COR-L47 (cell line): ENCODE results near the gene PRC1.
A peak's percentile ranks its signal among the peaks of the same experiment; 100 is the strongest.

Experiments
- DNase-seq: peaks from one replicate; lab custom pipeline; 2025; lab: John Stamatoyannopoulos, UW

The PRC1 gene

DNA sequence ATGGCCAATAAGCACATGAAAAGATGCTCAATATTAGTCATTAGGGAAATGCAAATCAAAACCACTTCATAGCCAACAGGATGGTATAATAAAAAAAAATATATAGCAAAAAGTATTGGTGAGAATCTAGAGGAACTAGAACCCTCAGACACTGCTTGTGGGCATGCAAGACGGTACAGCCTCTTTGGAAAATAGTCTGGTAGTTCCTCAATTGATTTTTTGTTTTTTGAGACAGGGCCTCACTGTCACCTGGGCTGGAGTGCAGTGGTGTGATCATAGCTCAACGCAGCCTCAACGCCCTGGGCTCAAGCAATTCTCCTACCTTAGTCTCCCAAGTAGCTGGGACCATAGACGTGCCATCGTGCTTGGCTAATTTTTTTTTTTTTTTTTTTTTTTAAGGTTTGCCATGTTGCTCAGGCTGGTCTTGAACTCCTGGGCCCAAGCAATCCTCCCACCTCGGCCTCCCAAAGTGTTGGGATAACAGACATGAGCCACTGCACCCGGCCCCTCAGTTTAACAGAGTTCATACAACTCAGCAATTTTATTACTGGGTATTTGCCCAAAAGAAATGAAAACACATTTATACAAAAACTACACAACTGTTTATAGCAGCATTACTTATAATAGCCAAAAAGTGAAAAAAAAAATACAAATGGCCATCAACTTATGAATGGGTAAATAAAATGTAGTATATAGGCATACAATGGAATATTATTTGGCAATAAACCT is 5.1 kb downstream of the PRC1 start:
- DNase-seq: no peak

GRCh38 chr15:90988296-90988695 is 6.0 kb downstream of the PRC1 start:
- DNase-seq: no peak

DNA sequence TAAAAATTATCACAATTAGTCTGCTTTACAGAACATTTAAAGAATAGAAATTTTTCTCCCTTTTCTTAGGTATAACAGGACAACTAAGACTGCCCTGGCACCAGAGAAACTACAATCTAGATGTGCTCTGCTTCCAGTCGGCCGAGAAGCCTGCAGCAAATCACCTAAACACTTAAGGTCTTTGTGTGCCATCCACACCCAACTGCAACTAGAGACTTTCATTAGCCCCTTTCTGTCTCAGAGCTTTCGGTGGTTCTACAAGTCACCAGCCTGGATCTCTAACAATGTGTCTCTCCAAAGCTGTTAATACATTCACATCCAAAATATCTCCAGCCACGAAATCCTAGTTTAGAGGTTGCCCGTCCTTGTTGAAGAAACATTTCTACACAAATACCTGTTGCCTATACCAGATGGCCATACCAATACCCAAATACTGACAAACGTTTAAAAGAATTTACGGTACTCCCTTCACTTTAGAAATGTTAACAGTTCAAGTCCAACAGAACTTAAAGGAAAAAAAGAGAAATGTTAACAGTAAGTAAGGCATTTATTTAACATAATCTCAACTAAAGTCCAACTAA is 6.7 kb downstream of the PRC1 start:
- DNase-seq: no peak

- no peak for DNase-seq
Observed at GRCh38 chr15:90986790-90987507, 7.4 kb downstream of the PRC1 start.

DNA sequence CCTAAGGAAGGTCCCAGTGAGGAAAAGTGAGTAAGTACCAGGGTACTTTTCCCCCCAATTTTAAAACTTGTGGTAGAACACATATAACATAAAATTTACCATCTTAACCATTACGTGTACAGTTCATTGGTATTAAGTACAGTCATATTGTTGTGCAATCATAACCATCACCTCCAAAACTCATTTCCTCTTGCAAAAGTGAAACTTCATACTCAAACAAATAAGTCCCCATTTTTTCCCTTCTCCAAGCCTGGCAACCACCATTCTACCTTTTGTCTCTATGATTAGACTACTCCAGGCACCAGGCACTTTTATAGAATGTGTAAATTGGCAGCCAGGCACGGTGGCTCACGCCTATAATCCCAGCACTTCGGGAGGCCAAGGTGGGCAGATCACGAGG is 12.2 kb downstream of the PRC1 start:
- no peak for DNase-seq

- DNase-seq: no peak
Observed at GRCh38 chr15:90981681-90982080, 12.7 kb downstream of the PRC1 start.

DNA sequence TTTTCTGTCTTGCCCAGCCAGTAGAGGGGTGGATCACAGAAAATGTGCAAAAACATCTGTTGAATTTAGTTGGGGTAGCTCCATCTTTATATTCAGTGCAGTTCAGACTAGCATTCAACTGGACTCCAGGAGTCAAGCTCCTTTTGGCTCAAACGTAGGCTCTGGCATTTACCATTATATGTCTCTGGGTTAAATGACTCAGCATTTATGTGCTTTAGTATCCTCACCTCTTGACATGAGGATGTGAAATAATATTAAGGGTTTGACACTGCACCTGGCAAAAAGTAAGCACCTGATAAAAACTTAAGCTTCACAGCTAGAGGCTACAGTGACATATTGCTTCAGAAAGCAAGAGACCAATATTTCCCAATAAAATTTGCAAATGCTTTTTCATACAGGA is 14.8 kb downstream of the PRC1 start:
- no peak for DNase-seq

GRCh38 chr15:90974216-90974615 is 20.1 kb downstream of the PRC1 start:
- DNase-seq: no peak

- DNase-seq: no peak
Observed at GRCh38 chr15:90972133-90972532, 22.2 kb downstream of the PRC1 start.

- no peak for DNase-seq
Observed at GRCh38 chr15:90970274-90970673, 24.1 kb downstream of the PRC1 start.

DNA sequence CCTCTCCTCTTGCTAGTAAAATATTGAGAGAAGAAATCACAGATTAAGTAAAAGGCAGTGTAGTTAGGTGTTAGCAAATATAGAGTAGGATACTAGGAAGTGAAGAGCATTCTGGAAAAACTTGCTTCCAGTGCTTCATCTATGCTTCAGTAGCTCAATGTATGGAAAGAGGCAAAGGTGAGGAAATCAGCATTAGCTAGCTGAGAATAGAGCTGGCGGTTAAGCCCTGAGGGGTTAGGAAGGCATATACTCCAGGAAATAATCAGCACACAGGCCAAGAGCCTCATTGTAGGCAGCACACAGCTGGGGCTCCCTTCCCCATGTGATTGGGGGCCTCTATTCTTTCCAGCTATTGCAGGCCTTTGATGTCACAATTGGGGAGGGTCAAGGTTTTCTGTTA is 25.9 kb downstream of the PRC1 start:
- no peak for DNase-seq

DNA sequence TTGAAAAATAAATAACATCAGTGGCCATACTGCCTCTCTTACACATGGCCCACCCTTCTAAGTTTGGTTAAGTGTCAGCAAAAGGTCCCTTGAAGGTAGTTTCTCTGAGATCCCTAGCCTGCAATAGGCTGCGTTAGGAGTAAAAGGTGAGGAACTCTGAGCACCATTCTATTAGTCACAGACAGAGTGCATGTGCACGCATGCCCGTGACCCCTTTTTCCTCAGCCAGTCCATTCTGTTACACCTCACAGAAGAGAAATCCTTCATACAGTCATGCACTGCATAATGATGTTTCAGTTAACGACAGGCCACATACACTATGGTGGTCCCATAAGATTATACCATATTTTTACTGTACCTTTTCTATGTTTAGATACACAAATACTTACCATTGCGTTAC is 27.1 kb downstream of the PRC1 start:
- DNase-seq: no peak

GRCh38 chr15:90966262-90966661 is 28.1 kb downstream of the PRC1 start:
- no peak for DNase-seq

DNA sequence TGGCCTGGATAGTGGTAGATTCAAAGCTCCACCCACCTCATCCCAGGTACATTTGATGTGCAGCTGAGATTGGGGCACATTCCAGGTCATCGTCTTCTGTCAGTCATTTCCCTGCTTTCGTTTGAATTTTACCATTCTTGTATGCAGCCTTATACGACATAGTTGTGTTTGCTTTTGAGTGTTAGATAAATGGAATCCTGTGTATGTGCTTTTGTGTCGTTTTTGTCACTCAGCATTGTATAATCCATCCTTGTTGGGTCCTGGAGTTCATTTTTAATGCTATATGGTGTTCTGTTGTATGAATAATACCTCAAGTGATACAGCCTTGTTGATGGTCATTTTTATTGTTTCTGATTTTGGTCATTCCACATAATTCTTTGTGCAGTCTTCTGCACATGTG is 32.3 kb downstream of the PRC1 start:
- DNase-seq: no peak

- no peak for DNase-seq
Observed at GRCh38 chr15:90960298-90961091, 33.8 kb downstream of the PRC1 start.

GRCh38 chr15:90959894-90960293 is 34.4 kb downstream of the PRC1 start:
- no peak for DNase-seq

DNA sequence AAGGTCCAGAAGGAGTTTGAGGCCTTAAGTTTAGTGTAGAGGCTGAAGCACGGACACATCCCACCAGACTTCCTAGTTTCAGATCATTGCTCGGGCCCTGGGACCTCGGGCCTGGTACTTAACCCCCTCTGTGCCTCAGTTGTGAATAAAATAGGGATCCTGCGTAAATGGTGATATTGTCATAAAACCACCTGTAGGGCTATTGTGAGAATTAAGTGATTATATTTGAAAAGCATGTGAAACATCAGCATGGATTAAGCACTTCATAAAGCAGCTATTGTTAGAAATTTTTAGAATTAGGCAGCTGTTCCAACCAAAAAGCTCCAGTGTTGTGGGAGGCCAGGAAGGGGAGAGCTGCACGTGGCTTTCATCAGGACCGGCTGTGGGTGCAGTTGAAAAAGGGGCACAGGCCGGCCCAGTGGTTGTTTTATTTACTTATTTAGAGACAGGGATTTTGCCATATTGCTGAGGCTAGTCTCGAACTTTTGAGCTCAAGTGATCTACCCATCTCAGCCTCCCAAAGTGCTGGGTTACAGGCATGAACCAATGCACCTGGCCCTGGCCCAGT is 35.2 kb downstream of the PRC1 start:
- DNase-seq: no peak

- no peak for DNase-seq
Observed at GRCh38 chr15:90957791-90958190, 36.5 kb downstream of the PRC1 start.

GRCh38 chr15:90957031-90957790 is 37.1 kb downstream of the PRC1 start:
- no peak for DNase-seq

DNA sequence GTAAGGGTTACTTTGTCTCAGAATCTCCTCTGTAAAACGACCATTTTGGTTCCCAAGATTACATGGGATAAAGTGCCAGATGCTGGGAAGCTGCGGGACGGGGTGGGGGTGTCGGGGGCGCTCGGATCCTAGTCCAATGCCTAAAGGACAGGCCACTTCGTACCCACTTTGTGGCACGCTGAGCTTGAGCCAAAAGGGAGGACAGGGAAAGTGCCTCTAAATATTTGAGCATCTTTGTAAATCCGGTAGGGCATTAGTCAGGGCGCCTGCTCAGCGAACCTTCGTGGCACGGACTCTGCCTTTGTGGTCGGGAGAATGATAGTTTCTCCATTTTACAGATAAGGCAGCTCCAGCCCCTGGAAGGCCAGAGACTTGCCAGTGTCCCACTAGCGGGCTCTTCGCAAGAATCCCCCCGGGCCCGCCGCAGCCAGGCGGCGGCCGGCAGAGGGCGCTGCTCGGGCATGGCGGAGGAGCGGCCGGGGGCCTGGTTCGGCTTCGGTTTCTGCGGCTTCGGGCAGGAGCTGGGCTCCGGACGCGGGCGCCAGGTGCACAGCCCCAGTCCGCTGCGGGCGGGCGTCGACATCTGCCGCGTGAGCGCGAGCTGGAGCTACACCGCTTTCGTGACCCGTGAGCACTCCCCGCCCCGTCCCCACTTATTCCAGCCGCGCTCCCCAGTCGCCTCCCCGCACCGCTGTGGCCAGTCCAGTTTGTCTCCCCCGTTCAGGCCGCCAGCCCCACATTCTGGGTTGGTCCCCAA is 37.9 kb downstream of the PRC1 start:
- peak; percentile 85 for DNase-seq
